IMR-90 (cell line): ENCODE measurements around the gene PIP5K1A. TPM values are rescaled to one million over a fixed set of nuclear protein-coding genes. Genes with fewer than 3 reads are reported as not detected.

Experiments
- ATAC-seq: fragments of 200-7000 bp; cut with Tn5 transposase; 2 replicates; pipeline ENCODE4 v1.9.1; 2020; ENCODE audit warnings: low read depth, mild to moderate bottlenecking, moderate library complexity
- BruUV-seq: library from RNA; stranded (reverse); fragments of 400-500 nt; replicated peaks from 2 replicates; lab custom pipeline; 2021; lab: Mats Ljungman, UMichigan
- CTCF ChIA-PET: fragments of 300-600 bp; formaldehyde crosslinking; extraction: SDS; loops from one replicate; lab custom pipeline; 2021; ENCODE audit warnings: antibody characterized with exemption; lab: Yijun Ruan, JAX
- POLR2A ChIA-PET: fragments of 300-600 bp; sonication (Branson Sonifier 250); formaldehyde crosslinking; loops from one replicate; lab custom pipeline; 2022; ENCODE audit warnings: antibody characterized with exemption; ENCODE audit not compliant: unreplicated experiment; lab: Charles Lee
- DNase-seq: peaks from one replicate; pipeline ENCODE4 v3.0.0; 2013
- H2AFZ ChIP-seq: replicated peaks from 2 replicates; pipeline ENCODE3; 2013; ENCODE audit warnings: low read length, mild to moderate bottlenecking; ENCODE audit not compliant: poor library complexity
- H2AK5ac ChIP-seq: 2 replicates; pipeline ENCODE4 v1.6.1; 2013; ENCODE audit warnings: low read depth, low read length, inconsistent platforms
- H2AK9ac ChIP-seq: replicated peaks from 2 replicates; pipeline ENCODE3; 2013; ENCODE audit warnings: mild to moderate bottlenecking, low read depth, low read length, moderate library complexity; ENCODE audit not compliant: poor library complexity
- H2BK120ac ChIP-seq: 2 replicates; pipeline ENCODE4 v1.6.1; 2013; ENCODE audit warnings: low read depth, low read length, inconsistent platforms
- H2BK15ac ChIP-seq: 3 replicates; pipeline ENCODE4 v1.6.1; 2013; ENCODE audit warnings: low read depth, low read length, inconsistent platforms
- H2BK20ac ChIP-seq: 2 replicates; pipeline ENCODE4 v1.6.1; 2013; ENCODE audit warnings: low read depth, mild to moderate bottlenecking, inconsistent platforms, low read length, moderate library complexity
- H2BK5ac ChIP-seq: 2 replicates; pipeline ENCODE4 v1.6.1; 2013; ENCODE audit warnings: mild to moderate bottlenecking, low read depth, low read length, inconsistent platforms; ENCODE audit not compliant: poor library complexity, severe bottlenecking
- H3K14ac ChIP-seq: replicated peaks from 2 replicates; pipeline ENCODE4 v1.6.1; 2013; ENCODE audit warnings: low read depth, low read length, inconsistent platforms
- H3K18ac ChIP-seq: 2 replicates; pipeline ENCODE4 v1.6.1; 2013; ENCODE audit warnings: low read depth, low read length, control low read depth
- H3K23ac ChIP-seq: 2 replicates; pipeline ENCODE4 v1.6.1; 2013; ENCODE audit warnings: low read depth, low read length, inconsistent platforms
- H3K27ac ChIP-seq: 2 replicates; pipeline ENCODE4 v1.5.1; 2013; ENCODE audit warnings: mild to moderate bottlenecking, control low read depth, low read length; ENCODE audit not compliant: insufficient read depth
- H3K27me3 ChIP-seq: 2 replicates; pipeline ENCODE4 v1.6.1; 2013; ENCODE audit warnings: low read length; ENCODE audit not compliant: control insufficient read depth, insufficient read depth
- H3K36me3 ChIP-seq: 2 replicates; pipeline ENCODE4 v1.6.1; 2013; ENCODE audit warnings: low read length, mixed read lengths; ENCODE audit not compliant: control insufficient read depth, insufficient read depth
- H3K4ac ChIP-seq: 2 replicates; pipeline ENCODE4 v1.6.1; 2013; ENCODE audit warnings: low read depth, low read length, inconsistent platforms
- H3K4me1 ChIP-seq: 2 replicates; pipeline ENCODE4 v1.6.1; 2013; ENCODE audit warnings: low read length, mixed read lengths; ENCODE audit not compliant: control insufficient read depth, insufficient read depth
- H3K4me2 ChIP-seq: 2 replicates; pipeline ENCODE4 v1.6.1; 2013; ENCODE audit warnings: low read depth, mild to moderate bottlenecking, control low read depth, low read length, moderate library complexity
- H3K4me3 ChIP-seq: 2 replicates; pipeline ENCODE4 v1.5.1; 2013; ENCODE audit warnings: low read depth, mild to moderate bottlenecking, control low read depth, low read length, moderate library complexity; ENCODE audit not compliant: insufficient read depth
- H3K56ac ChIP-seq: 2 replicates; pipeline ENCODE4 v1.6.1; 2013; ENCODE audit warnings: low read length, inconsistent platforms; ENCODE audit not compliant: insufficient read depth; ENCODE audit errors: extremely low read depth
- H3K79me1 ChIP-seq, 2 experiments: 2 replicates each; pipeline ENCODE4 v1.6.1; 2013; ENCODE audit warnings: low read length in 2 of 2, inconsistent platforms in 1 of 2, low read depth in 1 of 2
- H3K9ac ChIP-seq: 2 replicates; pipeline ENCODE4 v1.6.1; 2013; ENCODE audit warnings: low read depth, low read length, control low read depth
- H3K9me1 ChIP-seq: 2 replicates; pipeline ENCODE4 v1.6.1; 2013; ENCODE audit warnings: low read length, inconsistent platforms; ENCODE audit not compliant: insufficient read depth
- H3K9me3 ChIP-seq: 2 replicates; pipeline ENCODE4 v1.6.1; 2013; ENCODE audit warnings: low read length; ENCODE audit not compliant: control insufficient read depth, insufficient read depth
- H4K20me1 ChIP-seq: 2 replicates; pipeline ENCODE4 v1.6.1; 2013; ENCODE audit warnings: low read length, inconsistent platforms; ENCODE audit not compliant: insufficient read depth
- H4K5ac ChIP-seq: 2 replicates; pipeline ENCODE4 v1.6.1; 2013; ENCODE audit warnings: mild to moderate bottlenecking, low read depth, low read length, control low read depth
- H4K8ac ChIP-seq, 2 experiments: 2 replicates each; pipeline ENCODE4 v1.6.1; 2013; ENCODE audit warnings: low read depth in 2 of 2, low read length in 2 of 2, control low read depth in 1 of 2, inconsistent platforms in 1 of 2
- H4K91ac ChIP-seq: 2 replicates; pipeline ENCODE4 v1.6.1; 2013; ENCODE audit warnings: low read depth, low read length, inconsistent platforms; ENCODE audit not compliant: insufficient read depth
- BHLHE40 ChIP-seq: fragments of 150-350 bp; IDR thresholded peaks from 2 replicates; pipeline ENCODE4 v1.6.1; 2016; ENCODE audit warnings: mild to moderate bottlenecking, low read depth, low read length
- CEBPB ChIP-seq: IDR thresholded peaks from 2 replicates; pipeline ENCODE4 v1.6.1; 2012; ENCODE audit warnings: low read depth, low read length, improper control_type of control experiment
- CTCF ChIP-seq: conservative IDR thresholded peaks from 2 replicates; pipeline ENCODE4 v1.5.1; 2012; ENCODE audit warnings: mild to moderate bottlenecking, low read depth, low read length, improper control_type of control experiment
- ELK1 ChIP-seq: fragments of 150-350 bp; IDR thresholded peaks from 2 replicates; pipeline ENCODE4 v1.6.1; 2016; ENCODE audit warnings: low read depth, mild to moderate bottlenecking, low read length, moderate library complexity, borderline replicate concordance
- FOS ChIP-seq: fragments of 150-350 bp; IDR thresholded peaks from 2 replicates; pipeline ENCODE4 v1.6.1; 2016; ENCODE audit warnings: low read depth, low read length
- MAFK ChIP-seq: IDR thresholded peaks from 2 replicates; pipeline ENCODE4 v1.6.1; 2012; ENCODE audit warnings: low read depth, low read length, improper control_type of control experiment
- MAZ ChIP-seq: IDR thresholded peaks from 2 replicates; pipeline ENCODE4 v1.6.1; 2012; ENCODE audit warnings: low read depth, mild to moderate bottlenecking, low read length, improper control_type of control experiment, moderate library complexity, borderline replicate concordance
- MXI1 ChIP-seq: IDR thresholded peaks from 2 replicates; pipeline ENCODE4 v1.6.1; 2012; ENCODE audit warnings: low read depth, mild to moderate bottlenecking, low read length, moderate library complexity, borderline replicate concordance
- NFE2L2 ChIP-seq: fragments of 150-350 bp; IDR thresholded peaks from 2 replicates; pipeline ENCODE4 v1.6.1; 2016; ENCODE audit warnings: low read depth, mild to moderate bottlenecking, low read length
- POLR2A ChIP-seq: IDR thresholded peaks from 2 replicates; pipeline ENCODE4 v1.6.1; 2012; ENCODE audit warnings: mild to moderate bottlenecking, low read depth, low read length
- RCOR1 ChIP-seq: IDR thresholded peaks from 2 replicates; pipeline ENCODE4 v1.6.1; 2012; ENCODE audit warnings: mild to moderate bottlenecking, low read length, improper control_type of control experiment; ENCODE audit not compliant: insufficient replicate concordance
- RFX5 ChIP-seq: IDR thresholded peaks from 2 replicates; pipeline ENCODE4 v1.8.0; 2012; ENCODE audit warnings: low read depth, mild to moderate bottlenecking, low read length, moderate library complexity
- SMC3 ChIP-seq: fragments of 150-350 bp; IDR thresholded peaks from 2 replicates; pipeline ENCODE4 v1.6.1; 2016; ENCODE audit warnings: low read depth, mild to moderate bottlenecking, antibody characterized with exemption, low read length, moderate library complexity
- USF2 ChIP-seq: fragments of 150-350 bp; IDR thresholded peaks from 2 replicates; pipeline ENCODE4 v1.6.1; 2017; ENCODE audit warnings: mild to moderate bottlenecking, antibody characterized with exemption, low read length, low read depth
- WGBS, 2 experiments: methylation state at CpG; one replicate each; pipeline versions ENCODE4 v1.1.5 to v1.1.7; 2013; ENCODE audit warnings: missing lambda C conversion rate in 2 of 2; ENCODE audit not compliant: insufficient read length in 1 of 2; ENCODE audit errors: extremely low coverage in 2 of 2; 5-methylcytosine and 5-hydroxymethylcytosine counted together
- dilution Hi-C: fragments of 300-500 bp; cut with HindIII; formaldehyde crosslinking; loops from one replicate; pipeline ENCODE4 v1.14.3; 2018; ENCODE audit warnings: low sequenced_read_pairs; ENCODE audit not compliant: unreplicated experiment
- in situ Hi-C: fragments of 300-500 bp; cut with MboI; formaldehyde crosslinking; loops from 3 replicates; pipeline ENCODE4 v1.14.3; 2019; ENCODE audit warnings: low sequenced_read_pairs, inconsistent platforms, mixed read lengths
- intact Hi-C: fragments of 100-400 bp; cut with micrococcal nuclease; formaldehyde crosslinking; loops from 2 replicates; pipeline ENCODE4 v1.10.0; 2022
- polyA plus RNA-seq, 3 experiments: library from polyadenylated mRNA; depleted of rRNA; stranded (reverse); fragments of >200 nt; gene quantifications; 2 replicates each; pipeline ENCODE4 v1.2.3, GENCODE V29; 2012; ENCODE audit warnings: low replicate concordance in 1 of 3
- total RNA-seq: library from RNA; depleted of rRNA; stranded (reverse); fragments of >200 nt; gene quantifications from 2 replicates; pipeline ENCODE4 v1.2.3, GENCODE V29; 2012

Gene PIP5K1A
- total and polyA plus RNA-seq, 2 of the 4 experiments (the other 2 are of a cell fraction): 59.1 to 105 TPM

- Histone ChIP-seq H2AK5ac (peak within 1 kb of the TSS; percentile 62), H4K5ac (peak within 1 kb of the TSS; percentile 86), H2BK5ac (peak within 1 kb of the TSS; percentile 80), H2BK15ac (peak within 1 kb of the TSS; percentile 35; the same call in 1 of the 3 replicates), H3K27ac (peak within 1 kb of the TSS; percentile 78), H3K4me3 (peak within 1 kb of the TSS; percentile 65), H2AK9ac (peak within 1 kb of the TSS; percentile 97), H3K4me2 (peak within 1 kb of the TSS; percentile 84), H2BK120ac (peak within 1 kb of the TSS; percentile 64), H2AFZ (peak within 1 kb of the TSS; percentile 94), H3K23ac (peak within 1 kb of the TSS; percentile 97), H4K91ac (peak within 1 kb of the TSS; percentile 71), H3K56ac (peak within 1 kb of the TSS; percentile 87), H2BK20ac (no peak within 1 kb of the TSS), H3K4ac (peak within 1 kb of the TSS; percentile 98), H3K36me3 (peaks cover 24% of the 10 kb centered on the region), H4K8ac (peak within 1 kb of the TSS; percentile 79 to 99), H3K27me3 (no peaks in the 10 kb centered on the region), H3K18ac (peak within 1 kb of the TSS; percentile 73), H3K4me1 (peaks cover 4% of the 10 kb centered on the region), H3K9ac (peak within 1 kb of the TSS; percentile 90), H3K79me1 (peaks cover 10 to 43% of the 10 kb centered on the region in 2 experiments), H3K14ac (peak within 1 kb of the TSS; percentile 99), H4K20me1 (no peaks in the 10 kb centered on the region), H3K9me3 (no peaks in the 10 kb centered on the region), H3K9me1 (no peaks in the 10 kb centered on the region)
- BruUV-seq: TSS peak; percentile 80
- intact Hi-C loops: no loop called here
- DNase-seq (peak; percentile 99), ATAC-seq (peak; percentile 92)
- in situ Hi-C loops: no loop called here
- dilution Hi-C loops: no loop called here
- 0% methylated on average over 23 of the region's 38 CpGs; no CpG with 5 or more reads in 1 of the 2 experiments for WGBS, 2 experiments
- ChIA-PET POLR2A (interaction anchor here (0.5 to 0.6 kb wide), 2 partner anchors 15 to 110 kb away, joined by 4 to 5 read pairs; no protein-coding TSS in a partner anchor), CTCF (interaction anchor here (0.7 kb wide), 1 partner anchor 66 kb away, joined by 3 read pairs; no protein-coding TSS in a partner anchor)
- no peak for TF ChIP-seq MAFK
- no peak for TF ChIP-seq USF2
- TF ChIP-seq SMC3: no peak
- TF ChIP-seq FOS: no peak
- peak; percentile 77 for TF ChIP-seq ELK1
- peak; percentile 5; the same call in 1 of the 2 replicates for TF ChIP-seq CTCF
- TF ChIP-seq MAZ: no peak
- no peak for TF ChIP-seq RCOR1
- peak; percentile 87 for TF ChIP-seq POLR2A
- TF ChIP-seq NFE2L2: no peak
- TF ChIP-seq CEBPB: peak; percentile 74
- TF ChIP-seq MXI1: peak; percentile 72; the same call in 1 of the 2 replicates
- no peak for TF ChIP-seq RFX5
- no peak for TF ChIP-seq BHLHE40
These were observed 32.4 kb upstream of the PIP5K1A start, which contains the start of the genes LYSMD1 and SCNM1 for GRCh38 chr1:151165738-151166504. LYSMD1 (minus strand) TSS chr1:151165902; CDS start chr1:151165258, 644 bp downstream. SCNM1 (plus strand) TSS chr1:151166144; CDS start chr1:151166153, 9 bp downstream.
